ENCODE data around the gene TDRKH.
A peak's percentile ranks its signal among the peaks of the same experiment; 100 is the strongest.
"Not testable (repeated sequence)": the region's sequence is repeated elsewhere in the genome, so short reads cannot be mapped to it uniquely, and the experiment has no call there.

Gene TDRKH

DNA sequence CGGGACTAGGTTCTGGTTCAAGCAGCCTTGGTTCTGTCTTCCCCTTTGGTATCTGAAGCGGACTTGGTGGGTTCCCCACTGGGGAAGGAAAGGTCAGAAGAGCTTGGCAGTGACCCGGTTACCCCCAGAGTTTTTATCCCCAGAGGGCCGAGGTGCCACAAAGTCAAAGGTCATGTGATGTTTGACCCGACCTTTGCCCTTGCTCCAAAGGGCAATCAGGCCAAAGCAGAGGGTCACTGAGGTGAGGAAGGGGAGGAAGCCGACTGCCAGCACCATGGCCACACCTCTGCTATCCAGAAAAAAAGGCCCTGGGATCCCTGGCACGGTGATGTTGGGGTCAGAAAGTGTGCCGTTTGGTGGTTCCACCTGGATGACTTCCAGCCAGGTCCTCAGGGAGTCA lies 10.5 kb upstream of the TDRKH start:
- DNase-seq: no peak

GRCh38 chr1:151799179-151800022 lies 9.1 kb upstream of the TDRKH start:
- DNase-seq: no peak

DNA sequence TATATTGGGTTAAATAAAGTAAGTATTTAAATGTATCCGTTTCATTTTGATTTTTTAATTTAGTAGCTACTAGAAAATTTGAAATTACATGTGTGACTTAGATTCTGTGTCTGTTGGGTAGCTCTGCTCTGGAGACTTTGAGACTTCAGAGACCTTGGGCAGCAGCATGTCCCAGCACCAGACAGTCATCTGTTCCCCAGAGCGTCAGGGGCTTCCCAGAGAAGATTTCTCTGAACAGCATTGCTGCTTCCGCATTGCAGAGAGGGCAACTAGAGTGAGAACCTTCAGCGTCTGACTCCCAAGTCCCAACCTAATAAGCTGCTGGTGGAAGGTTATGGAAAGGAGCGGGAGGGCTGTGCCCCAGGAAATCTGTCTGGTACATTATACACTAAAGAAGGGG lies 8.3 kb upstream of the TDRKH start:
- DNase-seq: no peak

DNA sequence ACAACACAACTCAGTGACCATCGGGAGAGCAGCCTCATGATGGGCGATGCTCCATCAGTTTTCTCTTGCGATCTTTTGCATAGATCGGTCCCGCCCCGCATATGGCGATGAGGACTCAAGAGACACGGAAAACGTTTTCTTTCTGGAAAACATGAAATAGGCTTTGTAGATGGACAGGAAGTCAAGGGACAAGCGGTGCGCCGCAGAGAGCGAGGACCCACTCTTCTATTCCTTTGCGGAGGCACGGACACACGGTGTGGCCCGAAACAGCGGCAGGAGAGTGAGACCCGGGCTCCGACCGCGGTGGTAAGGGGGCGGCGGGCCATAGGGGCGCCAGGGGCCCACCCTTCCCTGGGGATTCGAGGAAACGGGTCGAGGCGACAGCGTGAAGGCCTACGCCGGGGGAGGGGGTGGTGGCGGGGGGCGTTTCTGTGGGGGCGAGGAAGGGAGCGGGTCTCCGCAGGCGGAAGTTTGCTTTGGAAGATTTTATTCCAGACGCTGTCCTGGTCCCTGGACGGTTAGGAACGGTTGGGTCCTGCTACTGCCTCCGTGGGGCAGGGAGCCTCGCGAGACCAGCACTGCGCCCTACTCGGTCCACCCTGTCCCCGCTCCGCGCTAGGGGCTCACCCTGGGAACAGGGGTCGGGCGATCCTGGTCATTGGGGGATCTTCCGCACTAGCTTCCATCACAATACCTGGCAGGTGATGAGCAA lies 796 bp upstream of the TDRKH start:
- no peak for DNase-seq

DNA sequence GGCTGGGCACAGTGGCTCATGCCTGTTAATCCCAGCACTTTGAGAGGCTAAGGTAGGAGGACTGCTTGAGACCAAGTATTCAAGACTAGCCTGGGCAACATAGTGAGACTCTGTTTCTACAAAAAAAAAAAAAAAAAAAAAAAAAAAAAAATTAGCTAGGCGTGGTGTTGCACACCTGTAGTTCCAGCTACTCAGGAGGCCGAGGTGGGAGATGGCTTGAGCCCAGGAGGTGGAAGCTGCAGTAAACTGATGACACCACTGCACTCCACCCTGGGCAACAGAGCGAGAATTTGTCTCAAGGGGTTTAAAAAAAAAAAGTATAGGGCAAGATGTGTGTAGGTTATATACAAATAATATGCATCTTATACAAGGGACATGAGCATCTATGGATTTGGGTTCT lies 2.6 kb downstream of the TDRKH start:
- DNase-seq: no peak

GRCh38 chr1:151783796-151784195 lies 6.5 kb downstream of the TDRKH start:
- DNase-seq: no peak

GRCh38 chr1:151782741-151783140 lies 7.6 kb downstream of the TDRKH start:
- DNase-seq: no peak

DNA sequence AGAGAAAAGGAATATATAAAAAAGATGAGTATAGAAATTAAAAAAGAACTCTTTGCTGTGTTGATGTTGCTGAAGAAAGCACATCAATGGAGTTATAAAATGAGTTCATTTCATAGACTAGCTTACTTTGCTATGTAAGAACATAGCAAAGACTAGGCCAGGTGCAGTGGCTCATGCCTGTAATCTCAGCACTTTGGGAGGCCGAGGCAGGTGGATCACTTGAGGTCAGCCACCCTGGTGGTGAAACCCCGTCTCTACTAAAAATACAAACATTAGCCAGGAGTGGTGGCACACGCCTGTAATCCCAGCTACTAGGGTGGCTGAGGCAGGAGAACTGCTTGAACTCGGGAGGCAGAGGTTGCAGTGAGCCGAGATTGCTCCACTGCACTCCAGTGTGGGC lies 8.3 kb downstream of the TDRKH start:
- DNase-seq: not testable (repeated sequence)

DNA sequence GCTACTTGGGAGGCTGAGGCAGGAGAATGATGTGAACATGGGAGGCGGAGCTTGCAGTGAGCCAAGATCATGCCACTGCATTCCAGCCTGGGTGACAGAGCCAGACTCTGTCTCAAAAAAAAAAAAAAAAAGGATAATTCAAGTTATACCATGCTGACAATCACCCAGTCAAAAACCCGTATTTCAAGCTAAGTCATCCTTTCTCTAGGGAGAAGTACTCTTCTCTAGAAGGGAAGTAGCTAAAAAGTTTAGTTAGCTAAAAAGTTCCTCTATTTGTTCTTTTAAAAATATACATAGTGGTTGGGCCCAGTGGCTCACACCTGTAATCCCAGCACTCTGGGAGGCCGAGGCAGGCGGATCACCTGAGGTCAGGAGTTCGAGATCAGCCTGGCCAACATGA lies 9.6 kb downstream of the TDRKH start:
- DNase-seq: not testable (repeated sequence)

GRCh38 chr1:151779852-151780251 lies 10.4 kb downstream of the TDRKH start:
- no peak for DNase-seq

DNA sequence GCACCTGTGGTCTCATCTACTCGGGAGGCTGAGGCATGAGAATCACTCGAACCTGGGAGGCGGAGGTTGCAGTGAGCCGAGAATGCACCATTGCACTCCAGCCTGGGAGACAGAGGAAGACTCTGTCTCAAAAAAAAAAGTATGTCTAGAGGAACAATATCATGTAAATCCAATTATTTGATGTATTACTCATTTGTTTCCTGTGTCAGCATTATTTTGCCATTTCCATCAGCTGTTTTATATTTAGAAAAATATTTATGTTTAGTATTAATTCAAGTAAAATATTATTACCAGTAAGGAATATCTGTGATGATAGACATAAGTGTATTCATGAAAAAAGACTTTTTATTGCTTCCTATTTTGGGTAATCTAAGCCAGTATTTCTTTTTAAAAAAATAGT lies 13.0 kb downstream of the TDRKH start:
- no peak for DNase-seq

GRCh38 chr1:151776665-151777062 lies 13.6 kb downstream of the TDRKH start:
- no peak for DNase-seq

DNA sequence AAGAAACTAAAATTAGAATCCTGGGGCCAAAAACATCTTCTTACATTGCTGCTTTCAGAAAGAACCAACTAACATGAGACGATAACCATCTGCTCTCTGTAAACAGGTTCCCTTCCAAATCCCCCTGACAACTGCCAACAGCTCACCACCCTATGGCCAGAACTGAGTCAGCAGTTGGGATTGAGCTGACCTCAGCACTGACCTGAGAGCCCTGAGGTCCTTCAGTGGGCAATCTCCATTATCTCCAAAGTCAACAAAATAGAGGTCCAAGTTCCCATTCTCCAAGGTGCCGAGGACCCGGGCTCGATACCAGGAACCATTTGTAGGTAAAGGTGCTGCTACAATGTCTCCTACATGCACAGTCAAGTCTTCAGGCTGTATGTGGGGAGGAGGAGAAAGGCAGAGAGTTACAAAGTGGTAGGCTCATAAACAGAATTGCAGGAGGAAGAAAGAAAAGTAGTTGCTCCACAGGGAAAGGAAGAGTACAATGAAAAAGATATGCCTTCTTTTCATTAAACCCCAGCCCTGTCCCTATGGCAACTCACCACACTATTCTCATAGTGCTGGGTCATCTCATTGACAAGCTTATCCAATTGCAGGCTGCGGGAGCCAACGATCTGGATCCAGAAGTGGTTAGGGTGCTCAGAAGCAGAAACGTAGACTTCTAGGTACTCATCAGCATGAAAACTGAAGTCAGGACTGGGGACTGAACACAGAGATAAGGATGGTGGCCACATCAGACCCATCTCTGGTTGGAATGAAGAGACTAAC lies 14.2 kb downstream of the TDRKH start:
- no peak for DNase-seq

GRCh38 chr1:151774256-151774922 lies 15.9 kb downstream of the TDRKH start:
- no peak for DNase-seq

- no peak for DNase-seq
These were observed 16.6 kb downstream of the TDRKH start for GRCh38 chr1:151773702-151774101.

GRCh38 chr1:151769270-151769669 lies 21.0 kb downstream of the TDRKH start:
- DNase-seq: not testable (repeated sequence)

DNA sequence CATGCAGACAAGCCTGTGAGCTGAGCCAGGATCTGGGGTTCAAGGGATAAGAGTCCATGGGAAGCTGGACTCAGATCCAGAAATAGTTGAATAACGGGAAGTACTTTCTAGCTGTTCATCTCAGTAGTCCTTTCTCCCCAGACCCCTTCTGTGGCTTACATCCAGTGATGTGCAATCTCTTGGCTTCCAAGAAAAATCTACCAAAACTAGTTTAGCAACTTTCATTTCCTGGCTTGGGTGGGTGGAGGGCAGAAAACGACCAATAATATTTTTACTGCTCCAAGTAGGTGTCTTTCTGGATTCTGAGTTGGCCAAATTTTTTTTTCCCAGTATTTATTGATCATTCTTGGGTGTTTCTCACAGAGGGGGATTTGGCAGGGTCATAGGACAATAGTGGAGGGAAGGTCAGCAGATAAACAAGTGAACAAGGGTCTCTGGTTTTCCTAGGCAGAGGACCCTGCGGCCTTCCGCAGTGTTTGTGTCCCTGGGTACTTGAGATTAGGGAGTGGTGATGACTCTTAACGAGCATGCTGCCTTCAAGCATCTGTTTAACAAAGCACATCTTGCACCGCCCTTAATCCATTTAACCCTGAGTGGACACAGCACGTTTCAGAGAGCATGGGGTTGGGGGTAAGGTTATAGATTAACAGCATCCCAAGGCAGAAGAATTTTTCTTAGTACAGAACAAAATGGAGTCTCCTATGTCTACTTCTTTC lies 21.8 kb downstream of the TDRKH start:
- DNase-seq: not testable (repeated sequence)

- no peak for DNase-seq
These were observed 26.3 kb downstream of the TDRKH start for GRCh38 chr1:151763990-151764389.

GRCh38 chr1:151762941-151763921 lies 27.1 kb downstream of the TDRKH start, which contains the start of gene MRPL9:
Gene MRPL9, minus strand, starts transcription at chr1:151763496. Its CDS starts 17 bp downstream, at chr1:151763479.
- DNase-seq: peak; percentile 87

- no peak for DNase-seq
These were observed 29.5 kb downstream of the TDRKH start for GRCh38 chr1:151760597-151761385.
